Astrocyte (in vitro differentiated cells and primary cell): Measurements from ENCODE around the gene PFN4. TPM values are rescaled to one million over a fixed set of nuclear protein-coding genes. Genes with fewer than 3 reads are reported as not detected.

Experiments used
- DNase-seq: peaks from one replicate; pipeline ENCODE4 v3.0.0-alpha.2; 2010; ENCODE audit warnings: low read depth
- FAIRE-seq: peaks from 2 replicates; lab custom pipeline; 2011; peaks lifted over from hg19 to GRCh38; lab: Jason Lieb, UNC
- H2AFZ ChIP-seq: 2 replicates; pipeline ENCODE4 v1.6.0; 2012; ENCODE audit warnings: low read depth, low read length, inconsistent platforms
- H3K27ac ChIP-seq: 2 replicates; pipeline ENCODE4 v1.5.1; 2011; ENCODE audit warnings: low read depth, low read length, inconsistent platforms
- H3K27me3 ChIP-seq: 2 replicates; pipeline ENCODE4 v1.6.0; 2011; ENCODE audit warnings: low read length, inconsistent platforms; ENCODE audit not compliant: insufficient read depth
- H3K36me3 ChIP-seq: 2 replicates; pipeline ENCODE4 v1.5.1; 2011; ENCODE audit warnings: low read length, inconsistent platforms; ENCODE audit not compliant: insufficient read depth
- H3K4me1 ChIP-seq: 2 replicates; pipeline ENCODE4 v1.5.1; 2011; ENCODE audit warnings: low read length, inconsistent platforms; ENCODE audit not compliant: insufficient read depth
- H3K4me2 ChIP-seq: 2 replicates; pipeline ENCODE4 v1.6.0; 2012; ENCODE audit warnings: low read length, inconsistent platforms
- H3K4me3 ChIP-seq: 2 replicates; pipeline ENCODE4 v1.5.1; 2011; ENCODE audit warnings: low read depth, mild to moderate bottlenecking, low read length, inconsistent platforms; ENCODE audit not compliant: insufficient read depth
- H3K79me2 ChIP-seq: 2 replicates; pipeline ENCODE4 v1.6.0; 2012; ENCODE audit warnings: mild to moderate bottlenecking, low read length, inconsistent platforms; ENCODE audit not compliant: insufficient read depth
- H3K9ac ChIP-seq: 2 replicates; pipeline ENCODE4 v1.6.0; 2012; ENCODE audit warnings: mild to moderate bottlenecking, low read length, inconsistent platforms
- H3K9me3 ChIP-seq: 2 replicates; pipeline ENCODE4 v1.5.1; 2012; ENCODE audit warnings: low read depth, mild to moderate bottlenecking, low read length, inconsistent platforms; ENCODE audit not compliant: insufficient read depth
- H4K20me1 ChIP-seq: 2 replicates; pipeline ENCODE4 v1.6.0; 2012; ENCODE audit warnings: low read length, inconsistent platforms; ENCODE audit not compliant: insufficient read depth
- H3K27ac Mint-ChIP-seq: one replicate; pipeline ENCODE4 v1.8.0; 2021; ENCODE audit warnings: mild to moderate bottlenecking, mixed read lengths; ENCODE audit not compliant: unreplicated experiment
- H3K27me3 Mint-ChIP-seq: one replicate; pipeline ENCODE4 v1.8.0; 2021; ENCODE audit warnings: low read depth, mixed read lengths; ENCODE audit not compliant: unreplicated experiment
- H3K36me3 Mint-ChIP-seq: one replicate; pipeline ENCODE4 v1.8.0; 2021; ENCODE audit warnings: low read depth, mixed read lengths; ENCODE audit not compliant: unreplicated experiment
- H3K4me1 Mint-ChIP-seq: one replicate; pipeline ENCODE4 v1.8.0; 2021; ENCODE audit warnings: low read depth, mixed read lengths; ENCODE audit not compliant: unreplicated experiment
- H3K4me3 Mint-ChIP-seq: one replicate; pipeline ENCODE4 v1.8.0; 2021; ENCODE audit warnings: mild to moderate bottlenecking, moderate library complexity, mixed read lengths; ENCODE audit not compliant: unreplicated experiment
- H3K9me3 Mint-ChIP-seq: one replicate; pipeline ENCODE4 v1.8.0; 2021; ENCODE audit warnings: mild to moderate bottlenecking, mixed read lengths; ENCODE audit not compliant: unreplicated experiment
- EZH2 ChIP-seq: IDR thresholded peaks from 2 replicates; pipeline ENCODE4 v1.6.1; 2012; ENCODE audit warnings: mild to moderate bottlenecking, low read length, inconsistent platforms; ENCODE audit not compliant: insufficient read depth
- total RNA-seq: library from RNA; stranded (reverse); gene quantifications from 2 replicates; pipeline ENCODE4 v1.2.1, GENCODE V29; 2021
- TF ChIP-seq, protein P1 (sequence below): IDR thresholded peaks from 2 replicates; pipeline ENCODE4 v1.5.1; 2011; ENCODE audit warnings: low read depth, mild to moderate bottlenecking, inconsistent platforms, low read length, moderate library complexity; ENCODE audit not compliant: insufficient read depth

PFN4 gene
- total RNA-seq, 1 donor from 2014 or later = 0.64 TPM

DNA sequence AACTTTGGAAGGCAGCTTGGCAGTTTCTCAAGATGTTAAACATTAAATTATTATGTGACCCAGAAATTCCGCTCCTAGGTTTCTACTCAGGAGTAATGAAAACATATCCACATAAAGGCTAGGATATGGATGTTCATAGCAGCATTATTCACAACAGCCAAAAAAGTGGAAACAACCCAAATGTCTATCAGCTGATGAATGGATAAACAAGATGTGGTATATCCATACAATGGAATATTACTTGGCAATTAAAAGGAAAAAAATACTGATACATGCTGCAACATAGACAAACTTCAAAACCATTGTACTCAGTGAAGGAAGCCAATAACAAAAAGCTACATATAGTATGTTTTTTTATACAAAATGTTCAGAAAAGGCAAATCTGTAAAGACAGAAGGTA, 39.4 kb upstream of the PFN4 start:
- no peak for FAIRE-seq
- H3K9me3 Mint-ChIP-seq = peaks cover 13% of the 10 kb centered on the region

DNA sequence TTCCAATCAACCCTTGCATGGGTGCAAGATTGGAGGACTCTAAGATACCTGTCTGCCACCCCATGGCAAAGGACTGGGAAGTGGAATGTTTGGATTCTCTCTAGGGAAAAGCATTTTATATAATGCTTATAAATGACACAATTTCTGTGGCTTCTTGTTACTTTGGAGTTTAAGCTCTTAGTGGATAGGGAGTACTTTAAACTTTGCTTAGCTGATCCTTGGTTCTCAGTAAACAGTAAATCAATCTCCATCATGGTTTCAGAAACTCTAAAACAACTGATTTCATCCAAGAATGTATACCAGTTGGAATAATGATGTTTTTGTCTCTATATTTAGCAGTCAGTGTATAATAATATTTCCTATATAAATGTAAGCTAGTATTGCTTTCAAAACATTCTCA, 37.6 kb upstream of the PFN4 start:
- H3K4me1 ChIP-seq = no peaks in the 10 kb centered on the region
- no peaks in the 10 kb centered on the region for H3K36me3 ChIP-seq
- peaks cover 2% of the 10 kb centered on the region for H3K27me3 Mint-ChIP-seq
- H3K9me3 Mint-ChIP-seq = peaks cover 13% of the 10 kb centered on the region
- no peaks in the 10 kb centered on the region for H3K9me3 ChIP-seq
- H3K27me3 ChIP-seq = no peaks in the 10 kb centered on the region
- H3K9ac ChIP-seq = no peak overlapping the region
- no peak overlapping the region for H3K4me3 ChIP-seq
- H3K79me2 ChIP-seq = no peaks in the 10 kb centered on the region
- H3K27ac ChIP-seq = no peak overlapping the region
- H3K36me3 Mint-ChIP-seq = peaks cover 10% of the 10 kb centered on the region
- DNase-seq (no peak), FAIRE-seq (no peak)
- H3K4me1 Mint-ChIP-seq = no peaks in the 10 kb centered on the region
- H3K4me2 ChIP-seq = no peak overlapping the region
- no peak overlapping the region for H3K27ac Mint-ChIP-seq
- no peaks in the 10 kb centered on the region for H4K20me1 ChIP-seq
- H2AFZ ChIP-seq = no peak overlapping the region
- H3K4me3 Mint-ChIP-seq = no peak overlapping the region
- TF ChIP-seq, protein P1, sequence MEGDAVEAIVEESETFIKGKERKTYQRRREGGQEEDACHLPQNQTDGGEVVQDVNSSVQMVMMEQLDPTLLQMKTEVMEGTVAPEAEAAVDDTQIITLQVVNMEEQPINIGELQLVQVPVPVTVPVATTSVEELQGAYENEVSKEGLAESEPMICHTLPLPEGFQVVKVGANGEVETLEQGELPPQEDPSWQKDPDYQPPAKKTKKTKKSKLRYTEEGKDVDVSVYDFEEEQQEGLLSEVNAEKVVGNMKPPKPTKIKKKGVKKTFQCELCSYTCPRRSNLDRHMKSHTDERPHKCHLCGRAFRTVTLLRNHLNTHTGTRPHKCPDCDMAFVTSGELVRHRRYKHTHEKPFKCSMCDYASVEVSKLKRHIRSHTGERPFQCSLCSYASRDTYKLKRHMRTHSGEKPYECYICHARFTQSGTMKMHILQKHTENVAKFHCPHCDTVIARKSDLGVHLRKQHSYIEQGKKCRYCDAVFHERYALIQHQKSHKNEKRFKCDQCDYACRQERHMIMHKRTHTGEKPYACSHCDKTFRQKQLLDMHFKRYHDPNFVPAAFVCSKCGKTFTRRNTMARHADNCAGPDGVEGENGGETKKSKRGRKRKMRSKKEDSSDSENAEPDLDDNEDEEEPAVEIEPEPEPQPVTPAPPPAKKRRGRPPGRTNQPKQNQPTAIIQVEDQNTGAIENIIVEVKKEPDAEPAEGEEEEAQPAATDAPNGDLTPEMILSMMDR = no peak
- TF ChIP-seq EZH2 = no peak

More for the DNA sequence above, 39.4 kb upstream of the PFN4 start:
- Histone ChIP-seq H3K9ac (no peak overlapping the region), H3K79me2 (no peaks in the 10 kb centered on the region), H4K20me1 (no peaks in the 10 kb centered on the region), H3K4me3 (no peak overlapping the region), H3K27me3 (no peaks in the 10 kb centered on the region), H3K4me2 (no peak overlapping the region), H3K9me3 (no peaks in the 10 kb centered on the region), H3K36me3 (no peaks in the 10 kb centered on the region), H2AFZ (no peak overlapping the region), H3K4me1 (no peaks in the 10 kb centered on the region), H3K27ac (no peak overlapping the region)
- Mint-ChIP-seq H3K27ac (no peak overlapping the region), H3K27me3 (peaks cover 8% of the 10 kb centered on the region), H3K36me3 (peaks cover 10% of the 10 kb centered on the region), H3K4me3 (no peak overlapping the region), H3K4me1 (no peaks in the 10 kb centered on the region)
- DNase-seq = no peak
- TF ChIP-seq EZH2 = no peak
- TF ChIP-seq, protein P1 = no peak

DNA sequence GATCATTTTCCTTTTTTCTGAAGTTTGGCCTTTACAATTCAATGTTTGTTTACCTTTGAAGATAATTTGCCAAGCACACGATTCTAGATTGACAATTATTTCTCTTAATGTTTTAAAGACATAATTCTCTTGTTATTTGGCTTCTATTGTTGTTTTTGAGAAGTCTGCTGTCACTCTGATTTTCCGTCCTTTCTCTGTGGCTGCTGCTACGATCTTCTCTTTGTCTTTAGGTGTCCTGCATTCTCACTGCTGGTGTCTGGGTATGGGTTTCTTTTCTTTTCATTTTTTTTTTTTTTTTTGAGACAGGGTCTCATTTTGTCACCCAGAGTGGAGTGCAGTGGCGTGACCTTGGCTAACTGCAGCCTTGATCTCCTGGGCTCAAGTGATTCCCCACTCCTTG, 36.6 kb upstream of the PFN4 start:
- H3K4me3 Mint-ChIP-seq = no peak overlapping the region

More for the DNA sequence above, 36.6 kb upstream of the PFN4 start:
- H3K27me3 ChIP-seq = no peaks in the 10 kb centered on the region
- H2AFZ ChIP-seq = no peak overlapping the region
- no peak overlapping the region for H3K9ac ChIP-seq
- no peak overlapping the region for H3K4me3 ChIP-seq
- H3K79me2 ChIP-seq = no peaks in the 10 kb centered on the region
- H3K4me2 ChIP-seq = no peak overlapping the region
- no peaks in the 10 kb centered on the region for H3K4me1 Mint-ChIP-seq
- H3K4me1 ChIP-seq = no peaks in the 10 kb centered on the region
- H3K36me3 Mint-ChIP-seq = peaks cover 8% of the 10 kb centered on the region
- no peak overlapping the region for H3K27ac Mint-ChIP-seq
- H3K9me3 ChIP-seq = no peaks in the 10 kb centered on the region
- H3K9me3 Mint-ChIP-seq = peaks cover 11% of the 10 kb centered on the region
- no peak for FAIRE-seq
- H4K20me1 ChIP-seq = no peaks in the 10 kb centered on the region
- no peaks in the 10 kb centered on the region for H3K27me3 Mint-ChIP-seq
- DNase-seq = no peak
- H3K27ac ChIP-seq = no peak overlapping the region
- H3K36me3 ChIP-seq = no peaks in the 10 kb centered on the region
- TF ChIP-seq, protein P1 = no peak
- TF ChIP-seq EZH2 = no peak
